Measurements from ENCODE around the gene HOOK2. TPM values are rescaled to one million over a fixed set of nuclear protein-coding genes. Genes with fewer than 3 reads are reported as not detected.

HOOK2 gene
- total and polyA plus RNA-seq, 2 of the 13 experiments (the other 11 are each of a cell fraction or from before 2014, with no cell fraction given): 9.2 to 12.9 TPM

GRCh38 chr19:12783849-12784393 lies 8.6 kb upstream of the HOOK2 start (continued):
- 0 out of 2 replicates have a peak, but pooled peaks have one; percentile 41 for TF ChIP-seq ZBTB42 (CRISPR knock-in tag; IDR thresholded peaks at IDR 0.05)
- peak; percentile 55; the same call in 1 of the 2 replicates for TF ChIP-seq SALL1 (CRISPR knock-in tag; IDR thresholded peaks at IDR 0.05)
- TF ChIP-seq TBX2 (CRISPR knock-in tag; IDR thresholded peaks at IDR 0.05; ENCODE audit: borderline replicate concordance): peak; percentile 46; the same call in 1 of the 2 replicates
- TF ChIP-seq ZNF296 (CRISPR knock-in tag; conservative IDR thresholded peaks at IDR 0.05): 0 out of 2 replicates have a peak, but pooled peaks have one; percentile 44
- peak; percentile 50 for TF ChIP-seq NR2F6 (IDR thresholded peaks at IDR 0.05)
- TF ChIP-seq NR2F6 (CRISPR knock-in tag; IDR thresholded peaks at IDR 0.05): peak; percentile 71

- Histone ChIP-seq H3K36me3 (replicated peaks in 1 of 2; ENCODE audit: control insufficient read depth in 1 of 2, insufficient read depth in 2 of 2, low read length in 2 of 2) (no peaks in the 10 kb centered on the region), H4K20me1 (ENCODE audit: insufficient read depth, low read length) (no peaks in the 10 kb centered on the region), H3K79me2 (ENCODE audit: insufficient read depth, low read length) (no peaks in the 10 kb centered on the region), H3K4me3 (replicated peaks in 1 of 3; ENCODE audit: insufficient read depth in 1 of 3, low read depth in 2 of 3, low read length in 3 of 3) (peak overlapping the region; percentile 30 to 73 (median 65); a peak in 4 of 6 replicates), H3K9me3 (ENCODE audit: low read length) (no peaks in the 10 kb centered on the region), H3K27me3 (ENCODE audit: control insufficient read depth in 1 of 2, insufficient read depth in 2 of 2, low read length in 2 of 2) (no peaks in the 10 kb centered on the region; a peak in 3 of 5 replicates), H3K4me1 (ENCODE audit: insufficient read depth, low read length) (peaks cover 85% of the 10 kb centered on the region), H3K27ac (ENCODE audit: extremely low read length, insufficient read depth, low read length) (no peak overlapping the region), H2AFZ (ENCODE audit: low read length) (no peak overlapping the region), H3K9ac (ENCODE audit: insufficient read depth, low read depth, low read length) (no peak overlapping the region), H3K4me2 (ENCODE audit: low read depth, low read length) (peak overlapping the region; percentile 92)
- in situ Hi-C loops (cut with HindIII; ENCODE audit: extremely low pct_ligation_motif_present, low pct_unique_long_range_greater_than_20kb): no loop called here
- ATAC-seq: no peak
- POLR2A ChIA-PET: interaction anchor here (0.9 to 3.9 kb wide), 2 partner anchors 9 to 50 kb away, joined by 3 to 38 read pairs; partner anchors contain the start of gene JUNB
- CTCF ChIA-PET (ENCODE audit: low intra/inter-chr PET ratio, low total read pairs): no interaction called here
- under 1% methylated on average over 13 of the region's 16 CpGs for WGBS (ENCODE audit: low lambda C conversion rate)
- no TSS peak for BruUV-seq (replicated peaks)
- FAIRE-seq: no peak
- intact Hi-C loops (cut with micrococcal nuclease; ENCODE audit: unreplicated experiment): no loop called here
- no peak for DNase-seq (ENCODE audit: low spot score)
- TF ChIP-seq BHLHE40 (IDR thresholded peaks at IDR 0.05; ENCODE audit: low read length): no peak
- no peak for TF ChIP-seq ELF1 (CRISPR knock-in tag; IDR thresholded peaks at IDR 0.05)
- TF ChIP-seq, protein P1, sequence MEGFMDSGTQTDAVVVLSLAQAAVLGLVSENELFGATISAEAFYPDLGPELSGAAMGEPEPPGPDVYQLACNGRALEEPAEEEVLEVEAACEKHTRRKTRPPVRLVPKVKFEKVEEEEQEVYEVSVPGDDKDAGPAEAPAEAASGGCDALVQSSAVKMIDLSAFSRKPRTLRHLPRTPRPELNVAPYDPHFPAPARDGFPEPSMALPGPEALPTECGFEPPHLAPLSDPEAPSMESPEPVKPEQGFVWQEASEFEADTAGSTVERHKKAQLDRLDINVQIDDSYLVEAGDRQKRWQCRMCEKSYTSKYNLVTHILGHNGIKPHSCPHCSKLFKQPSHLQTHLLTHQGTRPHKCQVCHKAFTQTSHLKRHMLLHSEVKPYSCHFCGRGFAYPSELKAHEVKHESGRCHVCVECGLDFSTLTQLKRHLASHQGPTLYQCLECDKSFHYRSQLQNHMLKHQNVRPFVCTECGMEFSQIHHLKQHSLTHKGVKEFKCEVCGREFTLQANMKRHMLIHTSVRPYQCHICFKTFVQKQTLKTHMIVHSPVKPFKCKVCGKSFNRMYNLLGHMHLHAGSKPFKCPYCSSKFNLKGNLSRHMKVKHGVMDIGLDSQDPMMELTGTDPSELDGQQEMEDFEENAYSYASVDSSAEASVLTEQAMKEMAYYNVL (CRISPR knock-in tag; IDR thresholded peaks at IDR 0.05; ENCODE audit: borderline replicate concordance): 0 out of 2 replicates have a peak, but pooled peaks have one; percentile 9
- no peak for TF ChIP-seq ZNF670 (CRISPR knock-in tag; IDR thresholded peaks at IDR 0.05; ENCODE audit: borderline replicate concordance)
- TF ChIP-seq, protein P2, sequence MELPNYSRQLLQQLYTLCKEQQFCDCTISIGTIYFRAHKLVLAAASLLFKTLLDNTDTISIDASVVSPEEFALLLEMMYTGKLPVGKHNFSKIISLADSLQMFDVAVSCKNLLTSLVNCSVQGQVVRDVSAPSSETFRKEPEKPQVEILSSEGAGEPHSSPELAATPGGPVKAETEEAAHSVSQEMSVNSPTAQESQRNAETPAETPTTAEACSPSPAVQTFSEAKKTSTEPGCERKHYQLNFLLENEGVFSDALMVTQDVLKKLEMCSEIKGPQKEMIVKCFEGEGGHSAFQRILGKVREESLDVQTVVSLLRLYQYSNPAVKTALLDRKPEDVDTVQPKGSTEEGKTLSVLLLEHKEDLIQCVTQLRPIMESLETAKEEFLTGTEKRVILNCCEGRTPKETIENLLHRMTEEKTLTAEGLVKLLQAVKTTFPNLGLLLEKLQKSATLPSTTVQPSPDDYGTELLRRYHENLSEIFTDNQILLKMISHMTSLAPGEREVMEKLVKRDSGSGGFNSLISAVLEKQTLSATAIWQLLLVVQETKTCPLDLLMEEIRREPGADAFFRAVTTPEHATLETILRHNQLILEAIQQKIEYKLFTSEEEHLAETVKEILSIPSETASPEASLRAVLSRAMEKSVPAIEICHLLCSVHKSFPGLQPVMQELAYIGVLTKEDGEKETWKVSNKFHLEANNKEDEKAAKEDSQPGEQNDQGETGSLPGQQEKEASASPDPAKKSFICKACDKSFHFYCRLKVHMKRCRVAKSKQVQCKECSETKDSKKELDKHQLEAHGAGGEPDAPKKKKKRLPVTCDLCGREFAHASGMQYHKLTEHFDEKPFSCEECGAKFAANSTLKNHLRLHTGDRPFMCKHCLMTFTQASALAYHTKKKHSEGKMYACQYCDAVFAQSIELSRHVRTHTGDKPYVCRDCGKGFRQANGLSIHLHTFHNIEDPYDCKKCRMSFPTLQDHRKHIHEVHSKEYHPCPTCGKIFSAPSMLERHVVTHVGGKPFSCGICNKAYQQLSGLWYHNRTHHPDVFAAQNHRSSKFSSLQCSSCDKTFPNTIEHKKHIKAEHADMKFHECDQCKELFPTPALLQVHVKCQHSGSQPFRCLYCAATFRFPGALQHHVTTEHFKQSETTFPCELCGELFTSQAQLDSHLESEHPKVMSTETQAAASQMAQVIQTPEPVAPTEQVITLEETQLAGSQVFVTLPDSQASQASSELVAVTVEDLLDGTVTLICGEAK (IDR thresholded peaks at IDR 0.05): no peak
- TF ChIP-seq, protein P2 (CRISPR knock-in tag; IDR thresholded peaks at IDR 0.05): no peak
Observed at GRCh38 chr19:12783291-12783848, 8.0 kb upstream of the HOOK2 start.

Data from HepG2 (cell line).